Measurements from ENCODE around the gene SERTAD1. TPM values are rescaled to one million over a fixed set of nuclear protein-coding genes. Genes with fewer than 3 reads are reported as not detected.
A peak's percentile ranks its signal among the peaks of the same experiment; 100 is the strongest.
"Not testable (repeated sequence)": the region's sequence is repeated elsewhere in the genome, so short reads cannot be mapped to it uniquely, and the experiment has no call there.

The SERTAD1 gene
- total RNA-seq, 2 donors from 2014 or later, result 12.7 to 27.2 TPM

- Histone ChIP-seq H3K27ac (peak overlapping the region; percentile 98), H3K36me3 (peaks cover 32% of the 10 kb centered on the region), H3K4me3 (peak overlapping the region; percentile 94 to 96), H3K27me3 (no peaks in the 10 kb centered on the region), H3K4me1 (peaks cover 0 to 37% of the 10 kb centered on the region in 2 donors), H3K9me3 (no peaks in the 10 kb centered on the region)
- peak; percentile 100 for DNase-seq (ENCODE audit: low spot score)
- TF ChIP-seq CTCF (IDR thresholded peaks at IDR 0.05), result no peak
These were observed 17.6 kb upstream of the SERTAD1 start for GRCh38 chr19:40443131-40443999.

DNA sequence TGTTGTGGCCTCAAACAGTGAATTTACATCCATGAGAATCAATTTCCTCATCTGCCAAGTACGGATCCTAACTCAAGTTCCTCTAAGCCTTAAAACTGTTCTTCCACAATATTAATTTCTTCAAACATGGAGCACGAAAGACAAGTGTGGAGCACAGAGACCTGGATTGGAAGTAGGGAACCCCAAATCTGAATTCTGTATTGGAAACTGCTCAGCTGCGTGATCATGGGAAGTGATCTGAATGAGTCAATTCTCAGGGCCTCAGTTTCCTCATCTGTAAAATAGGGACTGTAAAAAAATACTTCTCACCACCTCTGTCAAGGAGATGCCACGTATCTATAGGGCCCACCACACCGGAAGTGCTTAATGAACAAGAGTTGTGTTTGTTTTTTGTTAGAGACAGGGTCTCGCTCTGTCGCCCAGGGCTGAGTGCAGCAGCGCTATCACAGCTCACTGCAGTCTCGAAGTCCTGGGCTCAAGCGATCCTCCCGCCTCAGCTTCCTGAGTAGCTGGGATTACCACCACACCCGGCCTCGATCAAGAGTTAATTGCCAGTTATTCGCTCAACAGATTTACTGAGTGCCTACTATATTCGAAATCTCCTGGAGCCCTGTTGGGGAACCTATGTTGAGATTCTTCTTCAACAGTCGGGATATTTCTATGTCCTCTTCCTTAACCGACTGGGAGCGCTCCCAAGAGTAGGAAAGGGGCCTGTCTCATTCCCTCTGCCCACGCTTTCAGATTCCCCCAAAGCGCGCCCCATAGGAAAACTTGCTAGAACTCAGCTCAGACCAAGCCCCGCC lies 16.7 kb upstream of the SERTAD1 start:
- DNase-seq (ENCODE audit: low spot score), result no peak
- Histone ChIP-seq H3K27me3 (no peaks in the 10 kb centered on the region), H3K27ac (peak overlapping the region; percentile 98), H3K4me1 (peaks cover 0 to 37% of the 10 kb centered on the region in 2 donors), H3K4me3 (peak overlapping the region; percentile 94 to 96), H3K9me3 (no peaks in the 10 kb centered on the region), H3K36me3 (peaks cover 26% of the 10 kb centered on the region)
- TF ChIP-seq CTCF (IDR thresholded peaks at IDR 0.05), result no peak

GRCh38 chr19:40441719-40442253 lies 16.0 kb upstream of the SERTAD1 start:
- no peaks in the 10 kb centered on the region for H3K9me3 ChIP-seq
- H3K36me3 ChIP-seq, result peaks cover 25% of the 10 kb centered on the region
- no peak for DNase-seq (ENCODE audit: low spot score)
- no peak for TF ChIP-seq CTCF (IDR thresholded peaks at IDR 0.05)
- H3K4me1 ChIP-seq, result peaks cover 0 to 37% of the 10 kb centered on the region in 2 donors
- no peaks in the 10 kb centered on the region for H3K27me3 ChIP-seq
- H3K4me3 ChIP-seq, result no peak overlapping the region
- peak overlapping the region; percentile 98 for H3K27ac ChIP-seq

DNA sequence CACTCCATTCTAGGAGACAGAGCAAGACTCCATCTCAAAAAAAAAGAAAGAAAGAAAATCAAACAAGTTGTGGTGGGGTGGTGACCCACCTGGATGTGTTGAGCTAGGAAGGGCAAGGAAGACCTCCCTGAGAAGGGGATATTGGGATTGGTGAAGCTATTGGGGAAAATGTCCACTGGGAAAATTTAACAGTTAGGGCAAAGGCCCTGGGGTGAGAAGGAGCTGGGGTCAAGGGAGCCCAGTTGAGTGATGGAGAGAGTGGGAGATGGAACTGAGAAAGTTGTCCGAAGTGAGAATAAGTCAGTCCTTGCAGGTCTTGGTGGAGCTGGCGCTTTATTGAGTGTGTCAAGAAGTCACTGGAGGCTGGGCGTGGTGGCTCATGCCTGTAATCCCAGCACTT lies 12.5 kb upstream of the SERTAD1 start:
- H3K9me3 ChIP-seq, result no peaks in the 10 kb centered on the region
- peaks cover 0 to 43% of the 10 kb centered on the region in 2 donors for H3K4me1 ChIP-seq
- no peak overlapping the region for H3K4me3 ChIP-seq
- DNase-seq (ENCODE audit: low spot score), result no peak
- no peak overlapping the region for H3K27ac ChIP-seq
- H3K36me3 ChIP-seq, result peaks cover 25% of the 10 kb centered on the region
- no peaks in the 10 kb centered on the region for H3K27me3 ChIP-seq
- TF ChIP-seq CTCF (IDR thresholded peaks at IDR 0.05), result no peak

- DNase-seq (ENCODE audit: low spot score), result peak; percentile 90
- Histone ChIP-seq H3K9me3 (no peaks in the 10 kb centered on the region), H3K4me1 (peaks cover 0 to 27% of the 10 kb centered on the region in 2 donors), H3K36me3 (no peaks in the 10 kb centered on the region), H3K4me3 (peak overlapping the region; percentile 39 to 44), H3K27me3 (no peaks in the 10 kb centered on the region), H3K27ac (peak overlapping the region; percentile 91 to 96)
- TF ChIP-seq CTCF (IDR thresholded peaks at IDR 0.05), result no peak
These were observed 7.8 kb upstream of the SERTAD1 start for GRCh38 chr19:40433391-40434216.

- not testable (repeated sequence) for H3K9me3 ChIP-seq; H3K36me3 ChIP-seq; DNase-seq (ENCODE audit: low spot score); H3K27me3 ChIP-seq
- H3K4me3 ChIP-seq, result peak overlapping the region; percentile 39 to 44
- peak overlapping the region; percentile 91 to 96 for H3K27ac ChIP-seq
- H3K4me1 ChIP-seq, result peaks cover 0 to 27% of the 10 kb centered on the region in 2 donors
These were observed 7.0 kb upstream of the SERTAD1 start for GRCh38 chr19:40432760-40433159.

Data from right atrium auricular region (tissue), 2 donors.